Activated gamma-delta T cell treated with Interleukin-2 at 50 U/mL for 16 hours (primary cell): ENCODE data around the gene GSTA3.
A peak's percentile ranks its signal among the peaks of the same experiment; 100 is the strongest.
"Not testable (repeated sequence)": the region's sequence is repeated elsewhere in the genome, so short reads cannot be mapped to it uniquely, and the experiment has no call there.

Source experiments
- DNase-seq: peaks from one replicate; pipeline ENCODE4 v3.0.0-alpha.2; 2020

The GSTA3 gene

DNA sequence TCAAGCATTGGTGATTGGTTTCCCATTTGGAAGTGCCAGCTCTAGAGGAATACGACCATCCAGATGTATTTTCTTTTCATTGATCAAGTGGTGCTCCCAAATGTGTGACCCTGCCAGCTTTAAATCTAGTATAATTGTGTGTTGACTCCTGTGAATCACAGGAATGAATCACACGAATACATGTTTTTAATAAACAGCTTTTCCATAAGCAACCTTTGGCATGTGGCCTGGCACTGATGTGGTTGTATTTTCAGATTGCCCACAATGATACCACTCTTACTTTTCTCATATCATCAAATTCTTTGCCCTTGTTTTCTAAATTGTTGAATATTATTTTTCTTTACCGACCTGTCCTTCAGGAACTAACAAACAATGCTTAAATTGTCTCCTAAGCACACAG, 367 bp downstream of the GSTA3 start:
- no peak for DNase-seq

DNA sequence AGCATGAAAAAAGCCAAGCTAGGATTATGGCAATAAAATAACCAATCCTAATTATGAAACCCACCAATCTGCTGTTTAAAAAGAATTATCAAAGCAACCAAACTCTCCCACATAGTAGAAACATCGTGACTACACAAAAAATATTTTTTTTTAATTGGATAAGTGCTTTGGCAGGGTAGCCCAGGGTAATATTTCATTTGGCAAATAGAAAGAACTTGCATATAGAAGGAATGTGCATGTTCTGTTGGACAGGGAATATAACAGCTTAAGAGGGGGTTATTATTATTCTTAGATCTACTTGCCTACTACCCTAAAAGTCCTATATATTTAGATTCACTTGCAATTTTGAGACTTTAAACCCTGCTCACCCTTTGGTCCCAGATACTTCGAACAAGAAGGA, 972 bp downstream of the GSTA3 start:
- no peak for DNase-seq

DNA sequence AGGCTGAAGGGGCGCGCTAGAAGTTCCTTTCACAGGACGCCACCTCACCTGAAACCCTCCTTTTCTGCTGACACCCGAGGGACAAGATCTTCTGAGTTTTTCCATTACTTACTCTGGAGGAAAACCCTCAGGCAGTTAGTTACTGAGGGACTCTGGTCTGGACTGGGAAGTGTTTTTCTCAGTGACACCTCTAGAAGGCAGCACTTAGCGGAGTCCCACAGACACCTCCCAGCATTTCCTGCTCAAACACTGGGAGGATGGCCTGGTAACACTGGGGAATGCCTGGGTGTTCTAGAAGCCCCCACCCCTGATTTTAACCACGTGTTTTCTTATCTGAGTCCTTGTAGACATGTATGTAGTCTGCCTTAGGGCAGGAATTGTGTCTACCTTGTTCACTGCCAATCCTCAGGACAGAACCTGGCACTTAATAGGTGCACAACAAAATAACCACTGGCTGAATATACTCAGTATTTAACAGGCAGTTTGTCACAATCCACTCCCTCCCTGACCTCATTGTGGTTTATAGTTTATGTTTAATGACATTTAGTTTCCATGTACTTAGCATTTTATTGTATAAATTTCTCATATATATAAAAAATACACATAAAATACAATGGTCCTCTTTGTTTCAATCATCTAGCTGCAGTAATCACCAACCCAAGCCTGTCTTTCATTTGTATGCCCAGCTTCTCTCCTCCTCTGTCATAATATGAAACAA, 4.8 kb downstream of the GSTA3 start:
- no peak for DNase-seq

DNA sequence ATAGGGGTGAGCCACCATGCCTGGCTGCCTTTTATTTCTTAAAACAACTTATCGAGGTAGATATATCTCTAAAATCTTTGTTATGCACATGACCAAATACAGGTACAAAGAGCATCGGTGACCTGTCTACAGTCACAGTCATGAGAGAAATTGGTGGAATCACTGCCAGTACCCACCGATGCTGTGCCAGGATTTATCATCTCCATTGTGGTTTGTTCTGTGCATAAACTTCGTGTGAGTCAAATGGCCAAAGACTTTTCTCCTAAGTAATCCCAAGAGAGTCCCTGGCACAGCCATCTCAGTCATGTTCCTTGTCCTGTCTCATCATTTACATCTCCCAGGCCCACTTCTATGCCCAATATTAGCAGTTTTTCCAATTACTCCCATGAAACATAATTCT, 9.0 kb downstream of the GSTA3 start:
- DNase-seq: no peak

DNA sequence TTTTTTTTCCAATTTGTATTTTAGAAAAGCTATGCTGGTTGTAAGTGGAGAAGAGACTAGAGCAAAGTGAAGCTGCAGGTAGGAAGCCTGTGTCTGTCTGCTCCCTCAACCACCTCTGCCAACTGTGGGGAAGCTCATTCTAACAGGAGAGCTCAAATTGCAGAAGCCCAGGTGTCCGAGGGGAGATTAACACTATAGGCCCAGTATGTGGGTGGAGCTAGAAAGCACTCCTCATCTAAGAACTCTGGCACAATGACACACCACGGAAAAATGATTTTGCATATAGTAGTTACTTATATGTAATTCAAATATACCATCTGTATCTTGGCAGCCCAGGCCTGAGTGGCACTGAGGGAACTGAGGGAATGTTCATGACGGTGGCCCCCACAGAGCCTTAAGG, 13.7 kb downstream of the GSTA3 start:
- DNase-seq: not testable (repeated sequence)

DNA sequence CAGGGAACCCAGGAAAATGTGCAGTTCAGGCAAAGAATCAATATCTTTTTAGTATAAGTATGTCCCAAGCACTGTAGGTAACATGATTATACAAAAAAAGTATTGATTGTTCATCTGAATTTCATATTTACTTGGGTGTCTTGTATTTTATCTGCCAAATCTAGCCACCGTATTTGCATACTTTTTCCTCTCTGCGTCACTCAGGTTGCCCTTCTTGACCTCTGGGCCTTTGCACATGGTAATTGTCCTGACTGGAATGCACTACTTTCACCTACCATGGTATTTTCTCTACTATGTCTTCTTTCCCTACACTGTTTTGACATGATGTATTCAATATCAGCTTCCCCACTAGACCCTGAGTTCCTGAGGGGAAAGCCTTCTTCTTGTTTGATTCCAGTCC, 15.2 kb downstream of the GSTA3 start:
- DNase-seq: no peak

DNA sequence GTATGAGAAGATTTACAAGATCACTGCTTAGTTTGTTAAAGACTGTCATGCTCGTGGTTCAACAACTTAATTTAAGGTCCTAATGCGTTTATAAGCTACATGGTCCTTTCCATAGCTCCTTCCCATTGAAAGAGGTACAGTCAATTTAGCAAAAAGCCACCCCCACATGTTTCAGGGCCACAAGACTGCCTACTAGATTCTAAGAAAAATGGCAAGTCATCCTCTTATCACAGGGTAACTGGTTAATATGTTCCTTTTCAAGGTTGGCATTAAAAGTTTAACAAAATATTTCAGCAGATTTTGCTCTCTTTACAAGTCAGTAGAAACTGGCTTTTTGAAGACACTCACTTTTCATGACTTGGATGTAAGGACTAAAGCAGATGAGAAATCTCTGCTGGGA, 15.7 kb downstream of the GSTA3 start:
- DNase-seq: no peak

DNA sequence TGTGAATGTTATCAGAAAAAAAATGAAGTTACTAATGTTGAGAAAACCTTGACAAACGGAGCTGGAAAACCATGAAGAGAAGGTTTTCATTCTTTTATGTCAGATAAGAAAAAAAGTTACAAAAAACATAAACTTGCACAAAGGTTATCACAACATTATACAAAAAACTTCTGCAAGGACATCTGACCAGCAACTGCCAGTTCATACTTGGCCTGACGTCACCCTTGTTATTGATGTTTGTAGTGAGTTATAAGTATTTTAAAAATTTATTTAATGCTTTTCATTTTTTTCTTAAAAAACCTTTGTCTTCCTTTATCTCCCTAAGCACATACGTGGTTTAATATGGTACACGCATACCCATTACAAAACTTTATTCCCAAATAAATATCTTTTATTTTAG, 16.3 kb downstream of the GSTA3 start:
- DNase-seq: no peak

DNA sequence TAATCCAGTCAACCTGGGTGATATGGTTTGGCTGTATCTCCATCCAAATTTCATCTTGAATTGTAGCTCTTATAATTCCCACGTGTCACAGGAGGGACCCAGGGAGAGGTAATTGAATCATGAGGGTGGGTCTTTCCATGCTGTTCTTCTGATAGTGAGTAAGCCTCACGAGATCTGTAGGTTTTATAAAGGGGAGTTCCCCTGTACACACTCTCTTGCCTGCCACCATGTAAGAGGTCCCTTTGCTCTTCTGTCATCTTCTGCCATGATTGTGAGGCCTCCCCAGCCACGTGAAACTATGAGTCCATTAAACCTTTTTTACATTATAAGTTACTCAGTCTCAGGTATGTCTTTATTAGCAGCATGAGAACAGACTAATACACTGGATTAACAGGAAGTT, 19.5 kb downstream of the GSTA3 start:
- no peak for DNase-seq

DNA sequence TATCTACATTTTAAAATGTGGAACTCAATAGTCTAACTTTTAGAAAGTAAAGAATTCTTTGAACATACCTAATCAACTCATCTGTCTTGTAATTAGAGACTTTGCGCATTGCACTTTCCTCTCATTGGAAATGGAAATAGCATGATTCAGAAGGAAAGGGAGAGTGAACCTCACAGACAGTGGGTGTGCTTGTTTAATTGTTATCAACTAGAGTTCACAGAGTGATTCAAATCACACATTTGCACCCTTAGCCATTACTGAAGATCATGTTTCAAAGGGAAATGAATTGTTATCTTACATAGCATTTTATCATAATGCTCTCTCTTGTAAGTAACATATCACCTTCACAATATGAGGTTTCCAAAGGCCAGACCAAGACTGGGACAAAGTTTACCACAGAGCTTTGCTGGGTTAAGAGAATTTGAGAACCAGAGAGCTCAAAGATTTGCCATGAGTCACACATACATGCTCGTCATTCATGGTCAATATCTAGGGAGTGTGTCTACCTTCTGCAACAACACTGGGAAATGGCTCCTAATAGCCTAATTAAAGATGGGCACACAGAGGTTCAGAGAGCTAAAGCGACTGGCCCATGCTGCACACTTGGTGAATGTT, 21.5 kb downstream of the GSTA3 start:
- DNase-seq: no peak

DNA sequence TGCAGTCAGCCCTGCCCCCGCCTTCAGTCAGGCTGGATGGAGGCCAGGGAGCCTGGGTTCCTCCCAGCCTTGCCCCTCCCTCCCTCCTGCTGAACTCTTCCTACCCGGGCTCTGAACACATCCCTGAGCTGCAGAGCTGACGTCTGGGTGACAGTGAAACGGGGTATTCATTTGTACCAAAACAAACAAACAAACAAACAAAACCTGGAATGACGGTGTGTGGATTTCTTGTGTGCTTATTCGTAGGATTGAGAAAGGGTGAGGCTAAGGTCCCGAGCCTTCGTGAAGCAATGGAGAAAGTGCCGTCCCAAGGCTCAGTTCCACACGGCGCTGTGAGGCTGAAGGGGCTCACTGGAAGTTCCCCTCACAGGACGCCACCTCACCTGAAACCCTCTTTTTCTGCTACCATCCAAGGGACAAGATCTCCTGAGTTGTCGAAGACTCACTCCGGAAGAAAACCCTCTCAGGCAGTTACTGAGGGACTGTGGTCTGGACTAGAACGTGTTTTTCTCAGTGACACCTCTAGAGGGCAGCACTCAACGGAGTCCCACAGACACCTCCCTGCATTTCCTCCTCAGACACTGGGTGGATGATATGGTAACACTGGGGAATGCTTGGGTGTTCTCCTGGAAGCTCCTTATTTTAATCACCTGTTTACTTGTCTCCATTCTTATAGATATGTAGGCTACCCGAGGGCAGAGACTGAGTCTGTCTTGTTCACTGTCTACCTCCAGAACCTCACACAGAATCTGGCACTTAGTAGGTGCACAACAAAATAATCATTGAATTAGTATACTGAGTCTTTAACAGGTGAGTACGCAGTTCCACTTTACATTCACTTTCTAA, 27.3 kb downstream of the GSTA3 start:
- DNase-seq: peak; percentile 62

DNA sequence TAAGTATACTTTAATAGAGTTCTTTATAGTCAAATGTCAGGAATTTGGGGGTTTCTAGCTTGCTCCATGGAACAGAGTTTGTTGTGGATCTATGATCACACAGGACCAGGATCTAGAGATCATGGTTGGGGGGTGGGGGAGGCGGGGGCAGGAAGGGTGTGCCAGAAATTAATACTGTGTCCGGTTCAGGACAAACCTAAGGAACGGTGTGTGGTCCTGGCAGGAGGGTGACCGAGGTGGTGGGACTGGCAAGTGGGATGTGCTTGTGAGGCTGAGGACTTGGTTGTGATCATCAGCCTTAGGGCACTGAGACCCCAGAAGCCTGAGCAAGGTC, 27.9 kb downstream of the GSTA3 start:
- DNase-seq: no peak

DNA sequence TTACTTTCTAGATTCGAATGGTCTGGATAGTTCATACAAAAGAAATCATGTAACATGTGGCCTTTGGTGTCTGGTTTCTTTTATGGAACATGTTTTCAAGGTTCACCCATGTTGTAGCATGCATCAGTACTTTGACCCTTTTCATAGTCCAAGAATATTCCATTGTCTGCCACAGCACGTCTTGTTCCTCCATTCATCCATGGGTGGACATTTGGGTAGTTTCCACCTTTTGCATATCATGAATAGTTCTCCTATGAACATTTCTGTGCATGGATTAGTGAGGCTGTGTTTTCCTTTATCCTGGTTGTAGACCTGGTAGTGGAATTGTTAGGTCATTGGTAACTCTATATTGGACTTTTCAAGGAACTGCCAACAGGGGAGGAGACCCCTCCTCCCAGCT, 31.7 kb downstream of the GSTA3 start:
- no peak for DNase-seq

DNA sequence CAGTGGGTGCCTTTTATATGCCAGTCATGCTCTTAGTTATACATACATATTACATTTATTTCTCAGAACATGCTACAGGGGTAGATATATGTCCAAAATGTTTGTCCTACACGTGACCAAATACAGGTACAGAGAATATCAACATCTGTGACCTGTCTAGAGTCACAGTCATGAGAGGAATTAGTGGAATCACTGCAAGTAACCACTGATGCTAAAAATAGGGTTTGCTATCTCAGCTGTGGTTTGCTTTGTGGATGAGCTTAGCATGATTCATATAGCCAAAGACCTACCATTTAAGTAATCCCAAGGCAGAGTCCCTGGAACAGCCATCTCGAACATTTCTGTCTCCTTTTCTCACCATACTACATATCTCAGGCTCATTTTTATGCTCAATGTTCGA, 32.3 kb downstream of the GSTA3 start:
- DNase-seq: no peak

DNA sequence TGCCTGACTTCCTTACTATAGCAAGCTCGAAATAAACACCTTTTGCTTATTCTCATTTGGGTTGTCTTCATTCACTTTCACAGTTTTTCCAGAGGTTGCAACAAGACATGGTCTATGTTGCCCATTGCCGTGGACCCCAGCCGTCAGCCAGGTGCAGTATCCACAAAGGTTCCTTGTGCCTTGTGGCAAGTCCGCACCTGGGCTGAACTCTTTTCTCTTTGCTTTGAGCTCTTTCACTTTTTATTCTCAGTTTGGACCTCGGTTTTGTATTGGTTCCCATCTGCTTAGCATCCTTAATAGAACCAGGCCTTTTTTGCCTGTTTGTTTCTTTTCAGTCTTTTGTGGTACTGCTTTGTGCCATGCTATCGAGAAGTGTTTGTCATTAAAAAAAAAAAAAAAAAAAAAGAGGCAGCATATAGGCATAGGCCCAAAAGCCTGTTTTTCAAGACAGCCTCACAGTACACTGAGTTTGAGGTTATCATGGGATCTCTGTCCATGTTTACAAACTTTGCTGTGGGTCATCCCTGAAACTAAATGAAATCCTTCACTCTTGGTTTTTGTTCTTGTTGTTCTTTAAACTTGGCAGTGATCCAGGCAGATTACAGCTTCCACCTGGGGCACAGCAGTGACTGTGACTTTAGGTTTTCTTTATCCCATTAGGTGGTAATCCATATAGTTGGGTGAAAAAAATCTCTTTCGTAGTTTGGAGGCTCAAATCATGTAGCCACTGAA, 33.3 kb downstream of the GSTA3 start:
- DNase-seq: no peak

DNA sequence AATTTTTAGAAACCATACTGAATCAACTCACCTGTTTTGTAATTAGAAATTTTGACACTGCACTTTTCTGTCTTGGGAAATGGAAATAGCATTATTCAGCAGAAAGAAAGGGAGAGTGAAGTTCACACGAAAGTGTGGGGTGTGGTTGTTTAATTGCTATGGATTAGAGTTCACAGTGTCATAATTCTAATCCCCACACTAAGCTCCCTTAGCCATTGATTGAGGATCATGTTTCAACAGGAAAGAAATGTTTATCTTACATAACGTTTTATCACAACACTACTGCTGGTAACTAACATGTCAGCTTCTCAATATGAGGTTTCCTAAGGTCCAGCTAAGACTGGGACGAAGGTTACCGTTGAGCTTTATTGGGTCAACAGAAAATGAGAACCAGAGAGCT, 37.5 kb downstream of the GSTA3 start:
- DNase-seq: no peak

DNA sequence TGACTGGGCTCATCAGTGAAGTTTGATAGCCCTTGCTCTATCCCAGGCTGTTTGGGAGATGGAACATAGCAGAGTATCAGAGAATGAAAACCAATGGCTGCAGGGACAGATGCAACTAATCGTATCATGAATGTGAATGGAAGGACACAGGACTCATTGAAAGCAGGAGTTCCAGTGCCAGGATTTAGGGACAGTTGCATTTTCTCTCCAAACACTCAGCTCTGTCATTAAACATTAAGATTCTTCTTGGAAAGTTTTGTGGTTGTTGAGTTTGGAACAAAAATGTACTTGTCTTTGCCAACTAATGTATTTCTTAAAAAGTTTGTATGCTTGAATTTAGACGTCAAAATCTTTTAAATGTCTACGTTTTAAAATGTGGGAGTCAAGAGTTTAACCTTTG, 37.9 kb downstream of the GSTA3 start:
- no peak for DNase-seq

DNA sequence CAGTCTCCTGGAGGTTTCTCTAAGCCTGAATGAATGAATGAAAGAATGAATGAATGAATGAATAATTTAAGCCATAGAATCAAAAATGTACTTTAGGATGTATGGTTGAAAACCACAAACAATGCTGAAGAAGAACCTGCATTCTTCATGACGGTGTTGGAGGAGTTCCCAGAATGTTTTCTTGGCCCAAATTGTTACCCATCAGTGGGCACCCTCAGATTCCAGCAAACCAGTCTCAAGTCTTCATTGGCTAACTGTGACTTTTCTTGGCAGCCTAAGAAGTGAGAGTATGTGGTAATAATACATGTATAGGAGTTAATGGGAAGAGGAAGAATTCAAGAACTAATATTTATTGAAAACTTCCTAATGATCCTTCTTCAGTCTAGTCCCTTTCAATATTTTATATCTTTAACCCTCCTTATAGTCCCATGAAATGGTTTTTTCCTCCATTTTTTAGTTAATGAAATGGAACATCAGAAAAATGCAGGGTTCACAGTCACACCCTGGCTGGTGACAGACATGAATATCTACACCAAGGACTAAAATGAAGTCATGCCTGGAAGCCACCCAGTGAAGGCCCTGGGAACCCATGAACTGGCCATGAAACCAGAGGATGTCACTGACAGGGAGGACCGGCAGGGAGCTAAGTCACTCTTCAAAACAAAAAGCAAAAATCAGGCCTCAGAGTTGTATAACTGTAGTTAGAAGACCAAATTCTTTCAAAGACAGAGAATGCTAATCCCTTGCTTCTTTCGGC, 39.0 kb downstream of the GSTA3 start:
- DNase-seq: not testable (repeated sequence)

DNA sequence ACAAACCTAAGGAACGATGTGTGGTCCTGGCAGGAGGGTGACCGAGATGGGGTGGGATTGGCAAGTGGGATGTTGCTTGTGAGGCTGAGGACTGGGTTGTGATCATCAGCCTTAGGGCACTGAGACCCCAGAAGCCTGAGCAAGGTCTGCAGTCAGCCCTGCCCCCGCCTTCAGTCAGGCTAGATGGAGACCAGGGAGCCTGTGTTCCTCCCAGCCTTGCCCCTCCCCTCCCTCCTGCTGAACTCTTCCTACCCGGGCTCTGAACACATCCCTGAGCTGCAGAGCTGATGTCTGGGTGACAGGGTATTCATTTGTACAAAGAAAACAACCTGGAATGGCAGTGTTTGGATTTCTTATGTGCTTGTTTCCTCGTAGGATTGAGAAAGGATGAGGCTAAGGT, 40.6 kb downstream of the GSTA3 start:
- not testable (repeated sequence) for DNase-seq

DNA sequence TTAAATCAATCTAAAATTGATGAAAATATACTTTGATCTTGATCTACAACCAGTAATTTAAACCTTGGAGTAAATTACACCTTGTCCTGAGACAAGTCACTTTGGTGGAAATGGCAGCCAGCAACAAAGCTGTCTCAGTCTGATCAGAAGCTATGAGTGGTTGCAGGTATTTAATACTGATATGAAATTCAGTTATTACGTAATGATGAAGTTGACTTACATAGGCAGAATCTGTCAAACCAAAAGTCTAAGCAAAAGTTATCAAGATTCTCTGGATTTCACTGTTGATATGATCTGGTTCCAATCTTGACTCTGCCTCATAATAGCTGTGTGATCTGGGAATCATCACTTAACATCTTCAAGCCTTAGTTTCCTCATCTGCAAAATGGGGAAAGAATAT, 41.3 kb downstream of the GSTA3 start:
- no peak for DNase-seq

DNA sequence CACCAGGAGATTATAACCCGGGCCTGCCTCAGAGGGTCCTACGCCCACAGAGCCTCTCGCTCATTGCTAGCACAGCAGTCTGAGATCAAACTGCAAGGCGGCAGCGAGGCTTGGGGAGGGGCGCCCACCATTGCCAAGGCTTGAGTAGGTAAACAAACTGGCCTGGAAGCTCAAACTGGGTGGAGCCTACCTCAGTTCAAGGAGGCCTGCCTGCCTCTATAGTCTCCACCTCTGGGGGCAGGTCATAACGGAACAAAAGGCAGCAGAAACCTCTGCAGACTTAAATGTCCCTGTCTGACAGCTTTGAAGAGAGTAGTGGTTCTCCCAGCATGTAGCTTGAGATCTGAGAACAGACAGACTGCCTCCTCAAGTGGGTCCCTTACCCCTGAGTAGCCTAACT, 48.3 kb downstream of the GSTA3 start:
- not testable (repeated sequence) for DNase-seq

DNA sequence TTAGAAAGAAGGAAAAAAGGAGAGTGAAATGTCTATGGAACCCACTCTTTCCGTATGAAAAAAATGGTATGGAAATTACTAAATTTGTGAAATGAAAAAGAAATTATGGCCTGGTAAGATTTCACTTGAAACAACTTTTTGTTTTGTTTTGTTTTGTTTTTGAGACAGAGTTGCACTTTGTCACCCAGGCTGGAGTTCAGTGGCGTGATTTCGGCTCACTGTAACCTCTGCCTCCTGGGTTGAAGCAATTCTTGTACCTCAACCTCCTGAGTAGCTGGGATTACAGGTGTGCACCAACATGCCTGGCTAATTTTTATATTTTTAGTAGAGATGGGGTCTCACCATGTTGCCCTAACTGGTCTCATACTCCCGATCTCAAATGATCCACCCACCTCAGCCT, 51.1 kb downstream of the GSTA3 start:
- no peak for DNase-seq

DNA sequence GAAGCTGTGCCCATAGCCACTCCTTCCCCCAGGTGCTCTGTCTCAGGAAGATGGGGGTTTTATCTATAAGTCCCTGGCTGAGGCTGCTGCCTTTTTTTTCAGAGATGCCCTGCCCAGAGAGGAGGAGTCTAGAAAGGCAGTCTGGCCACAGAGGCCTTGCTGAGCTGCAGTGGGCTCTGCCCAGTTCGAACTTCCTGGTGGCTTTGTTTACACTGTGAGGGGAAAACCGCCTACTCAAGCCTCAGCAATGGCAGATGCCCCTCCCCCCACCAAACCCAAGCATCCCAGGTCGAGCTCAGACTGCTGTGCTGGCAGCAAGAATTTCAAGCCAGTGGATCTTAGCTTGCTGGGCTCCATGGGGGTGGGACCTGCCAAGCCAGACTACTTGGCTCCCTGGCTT, 53.4 kb downstream of the GSTA3 start:
- not testable (repeated sequence) for DNase-seq
